ENCODE data around the gene KAZN.

Gene KAZN

DNA sequence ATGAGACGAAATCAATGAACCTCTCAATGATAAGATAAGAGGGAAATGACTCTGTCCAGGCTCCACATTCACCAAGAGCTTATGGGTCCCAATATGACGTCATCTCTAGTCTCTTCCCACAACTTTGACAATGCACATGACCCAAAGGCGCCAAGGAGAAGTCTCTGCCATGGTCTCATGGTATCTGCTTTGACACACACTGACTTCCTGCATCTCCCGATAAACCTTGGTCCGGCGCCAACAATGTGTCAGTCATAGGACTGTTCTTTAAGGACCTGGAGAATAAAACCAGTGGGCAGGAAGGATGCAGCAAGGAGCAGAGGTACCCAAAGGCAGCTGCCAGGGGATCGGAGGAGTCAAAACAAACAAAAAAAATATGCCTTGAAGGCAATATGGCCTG lies 508.1 kb downstream of the KAZN start:
- in situ Hi-C loops (cut with HindIII; ENCODE audit: low sequenced_read_pairs) = no loop called here
- DNase-seq (ENCODE audit: low read depth) = no peak
- TF ChIP-seq, protein P1, sequence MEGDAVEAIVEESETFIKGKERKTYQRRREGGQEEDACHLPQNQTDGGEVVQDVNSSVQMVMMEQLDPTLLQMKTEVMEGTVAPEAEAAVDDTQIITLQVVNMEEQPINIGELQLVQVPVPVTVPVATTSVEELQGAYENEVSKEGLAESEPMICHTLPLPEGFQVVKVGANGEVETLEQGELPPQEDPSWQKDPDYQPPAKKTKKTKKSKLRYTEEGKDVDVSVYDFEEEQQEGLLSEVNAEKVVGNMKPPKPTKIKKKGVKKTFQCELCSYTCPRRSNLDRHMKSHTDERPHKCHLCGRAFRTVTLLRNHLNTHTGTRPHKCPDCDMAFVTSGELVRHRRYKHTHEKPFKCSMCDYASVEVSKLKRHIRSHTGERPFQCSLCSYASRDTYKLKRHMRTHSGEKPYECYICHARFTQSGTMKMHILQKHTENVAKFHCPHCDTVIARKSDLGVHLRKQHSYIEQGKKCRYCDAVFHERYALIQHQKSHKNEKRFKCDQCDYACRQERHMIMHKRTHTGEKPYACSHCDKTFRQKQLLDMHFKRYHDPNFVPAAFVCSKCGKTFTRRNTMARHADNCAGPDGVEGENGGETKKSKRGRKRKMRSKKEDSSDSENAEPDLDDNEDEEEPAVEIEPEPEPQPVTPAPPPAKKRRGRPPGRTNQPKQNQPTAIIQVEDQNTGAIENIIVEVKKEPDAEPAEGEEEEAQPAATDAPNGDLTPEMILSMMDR (IDR thresholded peaks at IDR 0.05; ENCODE audit: low read depth, low read length, missing control alignments) = no peak
- no peak overlapping the region for H3K4me3 ChIP-seq (ENCODE audit: low read depth, low read length)

DNA sequence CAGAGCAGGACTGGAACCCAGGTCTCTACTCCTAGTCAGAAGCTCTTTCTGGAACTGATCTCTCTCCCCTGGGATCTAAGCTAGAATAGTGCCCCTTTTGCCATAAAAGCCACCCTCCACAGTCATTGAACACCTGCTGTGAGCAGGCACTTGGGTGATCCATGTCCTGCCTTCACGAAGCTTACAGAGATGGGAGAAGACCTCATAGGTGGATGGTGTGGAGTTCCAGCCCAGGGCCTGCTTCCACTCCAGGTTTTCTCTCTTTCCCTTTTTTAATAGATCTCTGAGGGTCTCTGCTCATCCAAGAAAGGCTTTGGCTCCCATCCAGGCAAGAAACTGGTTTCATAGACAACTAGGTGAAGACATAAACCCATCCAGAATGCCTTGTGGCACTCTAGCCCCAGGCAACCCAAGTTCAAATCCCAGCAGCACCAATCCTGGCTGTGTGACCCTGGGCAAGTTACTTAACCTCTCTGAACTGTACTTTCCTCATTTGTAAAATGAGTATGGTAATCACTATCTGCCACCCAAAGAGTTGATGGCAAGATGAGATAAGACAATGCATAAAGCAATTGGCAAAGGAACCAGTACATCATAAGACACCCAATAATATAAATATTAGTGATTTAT lies 508.7 kb downstream of the KAZN start:
- in situ Hi-C loops (cut with HindIII; ENCODE audit: low sequenced_read_pairs) = no loop called here
- no peak overlapping the region for H3K4me3 ChIP-seq (ENCODE audit: low read depth, low read length)
- DNase-seq (ENCODE audit: low read depth) = no peak
- TF ChIP-seq, protein P1 (IDR thresholded peaks at IDR 0.05; ENCODE audit: low read depth, low read length, missing control alignments) = no peak

DNA sequence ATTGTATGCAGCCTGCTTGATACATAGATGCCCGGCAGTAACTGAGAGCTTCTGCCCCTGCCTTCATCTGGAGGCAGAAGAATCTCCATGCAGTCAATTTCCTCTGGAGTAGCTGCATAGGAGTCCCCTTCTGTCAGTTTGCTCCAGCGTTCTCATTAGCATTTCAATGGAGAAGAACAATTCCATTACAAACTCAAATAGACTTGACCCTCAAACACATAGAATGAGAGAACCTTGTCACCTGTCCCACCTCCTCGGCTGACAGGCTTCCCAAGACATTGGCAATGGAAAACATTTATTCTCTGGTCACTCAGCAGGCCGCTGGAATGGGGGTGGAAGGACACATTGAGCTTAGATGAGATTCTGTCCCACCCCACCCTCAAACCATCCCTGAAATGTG lies 509.4 kb downstream of the KAZN start:
- TF ChIP-seq, protein P1 (IDR thresholded peaks at IDR 0.05; ENCODE audit: low read depth, low read length, missing control alignments) = no peak
- no peak overlapping the region for H3K4me3 ChIP-seq (ENCODE audit: low read depth, low read length)
- DNase-seq (ENCODE audit: low read depth) = no peak
- in situ Hi-C loops (cut with HindIII; ENCODE audit: low sequenced_read_pairs) = no loop called here

GRCh38 chr1:15110128-15110866 lies 511.8 kb downstream of the KAZN start:
- H3K4me3 ChIP-seq (ENCODE audit: low read depth, low read length) = no peak overlapping the region
- in situ Hi-C loops (cut with HindIII; ENCODE audit: low sequenced_read_pairs) = no loop called here
- TF ChIP-seq, protein P1 (IDR thresholded peaks at IDR 0.05; ENCODE audit: low read depth, low read length, missing control alignments) = no peak
- no peak for DNase-seq (ENCODE audit: low read depth)

GRCh38 chr1:15110867-15111230 lies 512.4 kb downstream of the KAZN start:
- in situ Hi-C loops (cut with HindIII; ENCODE audit: low sequenced_read_pairs) = no loop called here
- no peak for DNase-seq (ENCODE audit: low read depth)
- no peak overlapping the region for H3K4me3 ChIP-seq (ENCODE audit: low read depth, low read length)
- TF ChIP-seq, protein P1 (IDR thresholded peaks at IDR 0.05; ENCODE audit: low read depth, low read length, missing control alignments) = no peak

DNA sequence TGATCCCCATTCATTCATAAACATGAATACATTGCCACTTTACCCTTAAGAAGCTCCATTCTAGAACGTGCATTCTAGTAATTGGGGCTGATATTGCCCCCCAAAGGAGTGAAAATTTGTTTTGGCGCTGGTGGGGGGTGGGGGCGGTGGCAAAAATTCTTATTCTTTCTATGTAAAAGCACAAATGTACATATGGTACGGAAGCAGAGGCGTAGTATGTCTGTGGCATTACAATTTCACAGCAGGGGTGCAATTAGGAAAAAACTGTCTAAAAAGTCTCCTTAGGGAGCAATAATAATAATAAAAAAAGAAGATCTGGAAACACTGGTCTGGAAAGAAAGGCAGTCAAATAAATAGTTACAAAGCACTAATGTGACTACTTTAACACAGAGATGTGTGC lies 514.7 kb downstream of the KAZN start:
- no peak overlapping the region for H3K4me3 ChIP-seq (ENCODE audit: low read depth, low read length)
- in situ Hi-C loops (cut with HindIII; ENCODE audit: low sequenced_read_pairs) = no loop called here
- no peak for DNase-seq (ENCODE audit: low read depth)
- TF ChIP-seq, protein P1 (IDR thresholded peaks at IDR 0.05; ENCODE audit: low read depth, low read length, missing control alignments) = no peak

Measured in astrocyte of the cerebellum (primary cell).